HG03558 (cell line): Measurements from ENCODE around the gene CCDC18.
"Not testable (repeated sequence)": the region's sequence is repeated elsewhere in the genome, so short reads cannot be mapped to it uniquely, and the experiment has no call there.

Experiments
- ATAC-seq: cut with Tn5 transposase; IDR thresholded peaks from one replicate; pipeline ENCODE4 v1.9.1; 2021; ENCODE audit warnings: moderate number of reproducible peaks; ENCODE audit not compliant: unreplicated experiment; ENCODE audit errors: extremely low read depth

Gene CCDC18

GRCh38 chr1:93172778-93173177 is 7.7 kb upstream of the CCDC18 start:
- ATAC-seq = no peak

GRCh38 chr1:93174638-93175037 is 5.9 kb upstream of the CCDC18 start:
- ATAC-seq = not testable (repeated sequence)

GRCh38 chr1:93177991-93178390 is 2.5 kb upstream of the CCDC18 start:
- no peak for ATAC-seq

GRCh38 chr1:93178418-93178817 is 2.1 kb upstream of the CCDC18 start:
- ATAC-seq = no peak

GRCh38 chr1:93179886-93180722 is 420 bp upstream of the CCDC18 start, which contains the start of gene TMED5:
TSS of gene TMED5 (minus strand) at chr1:93180413. CDS start at chr1:93180242, 171 bp downstream.
- ATAC-seq = peak; percentile 69

- no peak for ATAC-seq
Observed at GRCh38 chr1:93186667-93187066, 6.1 kb downstream of the CCDC18 start.

GRCh38 chr1:93190432-93190831 is 9.9 kb downstream of the CCDC18 start:
- ATAC-seq = no peak

- no peak for ATAC-seq
Observed at GRCh38 chr1:93194231-93194990, 13.9 kb downstream of the CCDC18 start.

- no peak for ATAC-seq
Observed at GRCh38 chr1:93196591-93196990, 16.1 kb downstream of the CCDC18 start.

GRCh38 chr1:93199150-93199549 is 18.6 kb downstream of the CCDC18 start:
- no peak for ATAC-seq

GRCh38 chr1:93200086-93200620 is 19.6 kb downstream of the CCDC18 start:
- ATAC-seq = no peak

GRCh38 chr1:93200714-93201113 is 20.2 kb downstream of the CCDC18 start:
- no peak for ATAC-seq

GRCh38 chr1:93205892-93206566 is 25.5 kb downstream of the CCDC18 start:
- no peak for ATAC-seq

- no peak for ATAC-seq
Observed at GRCh38 chr1:93206567-93206954, 26.0 kb downstream of the CCDC18 start.

GRCh38 chr1:93207211-93207610 is 26.7 kb downstream of the CCDC18 start:
- ATAC-seq = no peak

- ATAC-seq = no peak
Observed at GRCh38 chr1:93215322-93215721, 34.8 kb downstream of the CCDC18 start.

GRCh38 chr1:93219443-93219842 is 38.9 kb downstream of the CCDC18 start:
- ATAC-seq = no peak

- ATAC-seq = not testable (repeated sequence)
Observed at GRCh38 chr1:93220716-93221115, 40.2 kb downstream of the CCDC18 start.

GRCh38 chr1:93221913-93222312 is 41.4 kb downstream of the CCDC18 start:
- no peak for ATAC-seq

- no peak for ATAC-seq
Observed at GRCh38 chr1:93223023-93223675, 42.6 kb downstream of the CCDC18 start.
